Hepatocyte (in vitro differentiated cells): ENCODE measurements around the gene ADPGK. TPM values are rescaled to one million over a fixed set of nuclear protein-coding genes. Genes with fewer than 3 reads are reported as not detected.

Experiments used
- DNase-seq: peaks from one replicate; pipeline ENCODE4 v3.0.0-alpha.2; 2016; ENCODE audit warnings: low spot score
- H2AFZ ChIP-seq: fragments of 200-600 bp; sonication (generic); 2 replicates; pipeline ENCODE4 v1.6.0; 2016; ENCODE audit warnings: antibody characterized with exemption, mild to moderate bottlenecking
- H3K27ac ChIP-seq: fragments of 200-600 bp; sonication (generic); 2 replicates; pipeline ENCODE4 v1.5.1; 2016; ENCODE audit warnings: mild to moderate bottlenecking
- H3K27me3 ChIP-seq: fragments of 200-600 bp; sonication (generic); 2 replicates; pipeline ENCODE4 v1.6.1; 2016
- H3K36me3 ChIP-seq: fragments of 200-600 bp; sonication (generic); replicated peaks from 2 replicates; pipeline ENCODE4 v1.5.1; 2016; ENCODE audit warnings: low read depth; ENCODE audit not compliant: insufficient read depth
- H3K4me1 ChIP-seq: fragments of 200-600 bp; sonication (generic); 2 replicates; pipeline ENCODE4 v1.5.1; 2016; ENCODE audit warnings: mild to moderate bottlenecking, moderate library complexity; ENCODE audit not compliant: insufficient read depth
- H3K4me2 ChIP-seq: fragments of 200-600 bp; sonication (generic); 2 replicates; pipeline ENCODE4 v1.6.0; 2016
- H3K4me3 ChIP-seq: fragments of 200-600 bp; sonication (generic); 2 replicates; pipeline ENCODE4 v1.5.1; 2016; ENCODE audit warnings: mild to moderate bottlenecking
- H3K79me2 ChIP-seq: fragments of 200-600 bp; sonication (generic); 2 replicates; pipeline ENCODE4 v1.6.0; 2017; ENCODE audit warnings: mild to moderate bottlenecking
- H3K9me2 ChIP-seq: fragments of 200-600 bp; sonication (generic); replicated peaks from 2 replicates; pipeline ENCODE4 v1.6.0; 2017; ENCODE audit warnings: mild to moderate bottlenecking; ENCODE audit not compliant: insufficient read depth
- H3K9me3 ChIP-seq: fragments of 200-600 bp; sonication (generic); 2 replicates; pipeline ENCODE4 v1.5.1; 2016; ENCODE audit warnings: low read depth, mild to moderate bottlenecking
- H4K20me1 ChIP-seq: fragments of 200-600 bp; sonication (generic); 2 replicates; pipeline ENCODE4 v1.6.0; 2016; ENCODE audit warnings: mild to moderate bottlenecking; ENCODE audit not compliant: insufficient read depth, poor library complexity, severe bottlenecking
- CTCF ChIP-seq: fragments of 200-600 bp; sonication (generic); IDR thresholded peaks from 2 replicates; pipeline ENCODE4 v1.5.1; 2016; ENCODE audit warnings: antibody characterized with exemption, mild to moderate bottlenecking; ENCODE audit not compliant: poor library complexity
- EZH2 ChIP-seq: fragments of 200-600 bp; sonication (generic); IDR thresholded peaks from 2 replicates; pipeline ENCODE4 v1.6.1; 2016; ENCODE audit warnings: antibody characterized with exemption, mild to moderate bottlenecking, borderline replicate concordance
- EZH2phosphoT487 ChIP-seq: fragments of 200-600 bp; sonication (generic); IDR thresholded peaks from one replicate; pipeline ENCODE4 v1.6.1; 2018; ENCODE audit warnings: antibody characterized with exemption, mild to moderate bottlenecking, low read depth, moderate library complexity; ENCODE audit not compliant: unreplicated experiment, severe bottlenecking
- WGBS: methylation state at CpG from one replicate; pipeline ENCODE4 v1.1.6; 2016; ENCODE audit warnings: low lambda C conversion rate; ENCODE audit errors: missing lambda C conversion rate; 5-methylcytosine and 5-hydroxymethylcytosine counted together
- polyA plus RNA-seq: library from polyadenylated mRNA; unstranded; fragments of >200 nt; fragmentation: Nextera tagmentation; extraction: Ambion mirVana; gene quantifications from 2 replicates; pipeline ENCODE4 v1.2.1, GENCODE V29; 2016
- total RNA-seq: library from RNA; depleted of rRNA; stranded (reverse); fragments of >200 nt; gene quantifications from 2 replicates; pipeline ENCODE4 v1.2.3, GENCODE V29; 2014

Gene ADPGK
- total and polyA plus RNA-seq, 2 experiments from 2014 or later: 59.2 to 67.3 TPM

- Histone ChIP-seq H3K36me3 (no peaks in the 10 kb centered on the region), H4K20me1 (no peaks in the 10 kb centered on the region), H3K79me2 (no peaks in the 10 kb centered on the region), H3K4me2 (no peak overlapping the region), H2AFZ (no peak overlapping the region), H3K27me3 (no peaks in the 10 kb centered on the region), H3K27ac (no peak overlapping the region), H3K4me3 (no peak overlapping the region), H3K9me3 (no peaks in the 10 kb centered on the region), H3K4me1 (no peaks in the 10 kb centered on the region), H3K9me2 (no peaks in the 10 kb centered on the region)
- no peak for DNase-seq
- TF ChIP-seq EZH2: no peak
- TF ChIP-seq EZH2phosphoT487: no peak
- TF ChIP-seq CTCF: no peak
- WGBS: 96% methylated on average over 6 of the region's 6 CpGs
Observed at GRCh38 chr15:72754096-72754495, 29.5 kb downstream of the ADPGK start.

GRCh38 chr15:72751751-72752455 lies 31.7 kb downstream of the ADPGK start:
- Histone ChIP-seq H3K27ac (no peak overlapping the region), H3K9me3 (no peaks in the 10 kb centered on the region), H3K4me3 (no peak overlapping the region), H3K79me2 (no peaks in the 10 kb centered on the region), H3K36me3 (no peaks in the 10 kb centered on the region), H3K9me2 (no peaks in the 10 kb centered on the region), H4K20me1 (no peaks in the 10 kb centered on the region), H3K4me1 (no peaks in the 10 kb centered on the region), H3K27me3 (no peaks in the 10 kb centered on the region), H3K4me2 (no peak overlapping the region), H2AFZ (no peak overlapping the region)
- no peak for TF ChIP-seq EZH2
- TF ChIP-seq EZH2phosphoT487: no peak
- TF ChIP-seq CTCF: no peak
- DNase-seq: no peak
- 97% methylated on average over 9 of the region's 9 CpGs for WGBS

GRCh38 chr15:72749700-72750099 lies 33.9 kb downstream of the ADPGK start:
- Histone ChIP-seq H4K20me1 (no peaks in the 10 kb centered on the region), H3K9me2 (no peaks in the 10 kb centered on the region), H3K4me1 (no peaks in the 10 kb centered on the region), H3K79me2 (no peaks in the 10 kb centered on the region), H2AFZ (no peak overlapping the region), H3K27ac (no peak overlapping the region), H3K4me3 (no peak overlapping the region), H3K36me3 (no peaks in the 10 kb centered on the region), H3K9me3 (no peaks in the 10 kb centered on the region), H3K27me3 (no peaks in the 10 kb centered on the region), H3K4me2 (no peak overlapping the region)
- no peak for DNase-seq
- no peak for TF ChIP-seq EZH2
- TF ChIP-seq EZH2phosphoT487: no peak
- no peak for TF ChIP-seq CTCF
- WGBS: 96% methylated on average over 2 of the region's 2 CpGs
